Common myeloid progenitor, CD34-positive (primary cell): ENCODE data around the gene ZNF512.

ENCODE experiments used
- CTCF ChIA-PET: fragments of 350-600 bp; sonication (Branson Sonifier 250); formaldehyde crosslinking; loops from one replicate; lab custom pipeline; 2021; ENCODE audit warnings: antibody characterized with exemption; lab: Charles Lee
- POLR2A ChIA-PET: fragments of 350-600 bp; sonication (Branson Sonifier 250); formaldehyde crosslinking; loops from one replicate; lab custom pipeline; 2021; ENCODE audit warnings: antibody characterized with exemption; lab: Charles Lee
- DNase-seq, 3 donors: peaks; one replicate each; pipeline versions ENCODE4 v3.0.0 to v3.0.0-alpha.2; 2013
- H3K27ac ChIP-seq, 2 experiments: 1 replicate in 1 of 2; 2 replicates in 1 of 2; pipeline ENCODE4 v1.7.0; 2013; ENCODE audit warnings: inconsistent platforms in 2 of 2, low read length in 2 of 2, mild to moderate bottlenecking in 2 of 2, low read depth in 1 of 2, moderate library complexity in 1 of 2; ENCODE audit not compliant: severe bottlenecking in 2 of 2, insufficient read depth in 1 of 2, poor library complexity in 1 of 2
- H3K27me3 ChIP-seq, 5 experiments: replicated peaks in 2 of 5; 1 replicate in 3 of 5; 2 replicates in 2 of 5; pipeline versions ENCODE4 v1.6.1 to v1.7.0; 2013; ENCODE audit warnings: low read length in 4 of 5, mild to moderate bottlenecking in 2 of 5, moderate library complexity in 2 of 5, inconsistent platforms in 1 of 5; ENCODE audit not compliant: insufficient read depth in 5 of 5, control insufficient read depth in 4 of 5
- H3K36me3 ChIP-seq, 4 experiments: 1 replicate in 2 of 4; 2 replicates in 2 of 4; pipeline versions ENCODE4 v1.6.1 to v1.7.0; 2013; ENCODE audit warnings: low read length in 3 of 4, control low read depth in 1 of 4, mild to moderate bottlenecking in 1 of 4; ENCODE audit not compliant: control insufficient read depth in 4 of 4, insufficient read depth in 4 of 4
- H3K4me1 ChIP-seq, 4 experiments: 1 replicate in 3 of 4; 2 replicates in 1 of 4; pipeline versions ENCODE4 v1.6.1 to v1.7.1; 2013; ENCODE audit warnings: low read length in 3 of 4, mild to moderate bottlenecking in 3 of 4, control low read depth in 1 of 4, inconsistent platforms in 1 of 4, moderate library complexity in 1 of 4; ENCODE audit not compliant: control insufficient read depth in 4 of 4, insufficient read depth in 4 of 4; ENCODE audit errors: control extremely low read depth in 1 of 4
- H3K4me3 ChIP-seq, 7 experiments: 1 replicate in 4 of 7; 2 replicates in 3 of 7; pipeline versions ENCODE4 v1.5.1 to v1.7.0; 2013; ENCODE audit warnings: mild to moderate bottlenecking in 7 of 7, low read length in 6 of 7, moderate library complexity in 6 of 7, inconsistent platforms in 2 of 7, low read depth in 2 of 7, control low read depth in 1 of 7; ENCODE audit not compliant: insufficient read depth in 4 of 7, control insufficient read depth in 1 of 7; ENCODE audit errors: extremely low read depth in 1 of 7
- H3K9me3 ChIP-seq, 5 experiments: 1 replicate in 4 of 5; 2 replicates in 1 of 5; pipeline versions ENCODE4 v1.6.1 to v1.7.1; 2013; ENCODE audit warnings: low read length in 4 of 5, mild to moderate bottlenecking in 2 of 5, inconsistent platforms in 1 of 5, low read depth in 1 of 5, moderate library complexity in 1 of 5; ENCODE audit not compliant: control insufficient read depth in 4 of 5, insufficient read depth in 2 of 5; ENCODE audit errors: control extremely low read depth in 1 of 5
- WGBS: methylation state at CpG from one replicate; pipeline ENCODE4 v1.1.5; 2013; ENCODE audit not compliant: insufficient coverage; 5-methylcytosine and 5-hydroxymethylcytosine counted together

Gene ZNF512

DNA sequence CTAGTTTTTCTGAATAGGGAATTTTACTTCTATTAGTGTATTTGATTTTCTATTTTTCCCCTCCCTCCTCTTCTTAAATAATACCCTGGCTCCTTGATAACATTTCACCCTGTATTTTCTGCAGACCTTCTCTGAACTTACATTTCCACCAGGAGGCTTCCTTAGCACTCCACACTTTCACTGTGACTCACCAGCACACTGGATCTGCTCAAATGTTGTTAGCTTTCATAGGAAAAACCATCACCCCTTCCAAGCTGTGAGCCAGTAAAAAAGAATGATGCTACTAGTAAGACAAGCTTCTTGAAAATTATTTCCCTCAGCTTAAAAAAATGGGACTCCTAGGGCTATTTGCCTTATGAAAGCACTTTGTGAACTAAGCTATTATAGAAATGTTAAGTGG lies 64.4 kb downstream of the ZNF512 start:
- Histone ChIP-seq H3K4me1 (no peaks in the 10 kb centered on the region), H3K27me3 (no peaks in the 10 kb centered on the region), H3K27ac (no peak overlapping the region), H3K9me3 (no peaks in the 10 kb centered on the region), H3K4me3 (no peak overlapping the region), H3K36me3 (peaks cover 20 to 76% (median 41%) of the 10 kb centered on the region in 4 experiments)
- no peak for DNase-seq
- ChIA-PET POLR2A (no interaction called here), CTCF (interaction anchor here (0.7 to 1.8 kb wide), 5 partner anchors 16 to 58 kb away, joined by 3 to 6 read pairs (median 4); partner anchors contain the start of genes SLC4A1AP and SUPT7L)

DNA sequence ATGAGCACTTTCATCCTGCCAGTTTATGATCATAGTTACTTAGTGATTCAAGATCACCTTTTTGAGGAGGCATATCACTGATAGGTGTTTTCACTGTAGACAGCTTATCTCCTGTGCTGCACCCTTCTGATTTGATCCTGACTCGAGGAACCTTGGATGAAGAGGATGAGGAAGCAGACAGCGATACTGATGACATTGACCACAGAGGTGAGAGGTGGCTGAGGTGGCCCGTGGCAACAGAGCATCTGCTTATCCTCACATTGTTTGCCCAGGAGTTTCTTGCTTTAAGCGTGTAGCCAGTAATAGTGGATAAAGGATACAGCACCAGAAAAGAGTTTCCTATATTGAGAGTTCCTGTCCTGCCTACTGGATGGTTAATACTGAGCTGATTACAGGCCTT lies 64.9 kb downstream of the ZNF512 start:
- ChIA-PET CTCF (interaction anchor here (0.7 to 1.8 kb wide), 6 partner anchors 16 to 57 kb away, joined by 3 to 6 read pairs (median 4); partner anchors contain the start of genes SLC4A1AP and SUPT7L), POLR2A (no interaction called here)
- DNase-seq = no peak
- Histone ChIP-seq H3K9me3 (no peaks in the 10 kb centered on the region), H3K4me3 (no peak overlapping the region), H3K4me1 (no peaks in the 10 kb centered on the region), H3K27ac (no peak overlapping the region), H3K27me3 (no peaks in the 10 kb centered on the region), H3K36me3 (peaks cover 23 to 76% (median 40%) of the 10 kb centered on the region in 4 experiments)
- WGBS = 100% methylated on average over 3 of the region's 4 CpGs

DNA sequence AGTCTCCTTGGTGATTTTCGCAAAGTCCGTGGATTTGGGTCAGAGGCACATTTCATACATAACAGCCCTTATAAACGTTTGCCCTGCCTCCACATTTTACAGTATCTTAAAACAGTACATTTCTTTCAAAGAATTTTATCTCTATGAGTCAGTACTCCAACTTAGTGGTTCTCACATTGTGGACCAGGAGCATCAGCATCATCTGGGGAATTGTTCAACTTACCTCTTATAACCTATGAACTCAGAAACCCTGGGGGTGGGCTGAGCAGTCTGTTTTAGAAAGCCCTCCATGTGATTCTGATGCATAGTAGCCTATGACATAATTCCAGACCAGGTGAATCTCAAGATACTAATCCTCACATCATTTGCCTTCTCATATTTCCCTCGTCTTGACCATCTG lies 68.2 kb downstream of the ZNF512 start:
- WGBS = 95% methylated on average over 3 of the region's 4 CpGs
- Histone ChIP-seq H3K36me3 (peaks cover 40 to 91% (median 65%) of the 10 kb centered on the region in 4 experiments), H3K4me3 (no peak overlapping the region), H3K4me1 (no peaks in the 10 kb centered on the region), H3K9me3 (no peaks in the 10 kb centered on the region), H3K27me3 (no peaks in the 10 kb centered on the region), H3K27ac (no peak overlapping the region)
- CTCF ChIA-PET = interaction anchor here (1.5 kb wide), 1 partner anchor 33 kb away, joined by 3 read pairs; no protein-coding TSS in a partner anchor
- DNase-seq = no peak
- POLR2A ChIA-PET = no interaction called here

DNA sequence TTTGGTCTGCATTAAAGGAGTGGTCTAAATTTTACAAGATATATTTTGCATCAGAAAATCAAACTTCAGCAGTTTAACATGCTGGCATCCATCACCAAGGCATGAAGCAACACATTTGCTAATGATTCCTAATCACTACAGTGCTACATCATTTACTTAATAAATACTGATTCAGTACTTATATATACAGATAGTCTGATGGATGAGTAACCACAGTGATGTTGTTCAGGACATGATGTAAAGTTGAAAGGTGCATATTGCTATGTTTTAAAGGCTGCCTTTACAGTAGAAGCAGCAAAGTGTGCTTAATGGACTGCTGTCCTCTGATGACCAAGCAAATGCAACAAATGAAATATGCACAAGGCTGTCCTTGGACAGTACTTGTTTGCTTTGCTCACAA lies 69.5 kb downstream of the ZNF512 start:
- DNase-seq = no peak
- H3K9me3 ChIP-seq = no peaks in the 10 kb centered on the region
- ChIA-PET POLR2A (no interaction called here), CTCF (no interaction called here)
- H3K27ac ChIP-seq = no peak overlapping the region
- no peak overlapping the region for H3K4me3 ChIP-seq
- H3K27me3 ChIP-seq = no peaks in the 10 kb centered on the region
- peaks cover 37 to 95% (median 68%) of the 10 kb centered on the region in 4 experiments for H3K36me3 ChIP-seq
- no peaks in the 10 kb centered on the region for H3K4me1 ChIP-seq

DNA sequence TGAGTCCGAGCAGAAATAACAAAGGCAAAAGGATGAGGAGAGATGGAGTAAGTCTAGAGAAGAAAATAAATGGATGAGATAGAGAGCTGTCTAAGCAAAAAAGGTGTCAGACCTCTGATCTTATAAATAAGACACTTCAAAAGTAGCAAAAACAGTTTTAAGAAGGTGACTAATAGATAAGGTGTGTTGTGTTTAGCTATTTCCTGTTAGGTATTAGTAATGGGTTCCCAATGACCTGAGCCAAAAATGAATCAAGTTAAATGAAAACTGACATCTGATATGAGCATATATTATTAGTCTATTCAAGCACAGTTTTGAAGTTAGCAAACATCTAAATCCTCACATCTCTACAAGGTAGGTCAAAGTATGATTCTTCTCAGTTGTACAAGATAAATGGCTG lies 69.9 kb downstream of the ZNF512 start:
- H3K27me3 ChIP-seq = no peaks in the 10 kb centered on the region
- no peaks in the 10 kb centered on the region for H3K9me3 ChIP-seq
- H3K4me1 ChIP-seq = no peaks in the 10 kb centered on the region
- H3K36me3 ChIP-seq = peaks cover 36 to 95% (median 69%) of the 10 kb centered on the region in 4 experiments
- DNase-seq = no peak
- CTCF ChIA-PET = no interaction called here
- no peak overlapping the region for H3K4me3 ChIP-seq
- WGBS = 100% methylated on average over 1 of the region's 1 CpG
- H3K27ac ChIP-seq = no peak overlapping the region
- POLR2A ChIA-PET = no interaction called here

DNA sequence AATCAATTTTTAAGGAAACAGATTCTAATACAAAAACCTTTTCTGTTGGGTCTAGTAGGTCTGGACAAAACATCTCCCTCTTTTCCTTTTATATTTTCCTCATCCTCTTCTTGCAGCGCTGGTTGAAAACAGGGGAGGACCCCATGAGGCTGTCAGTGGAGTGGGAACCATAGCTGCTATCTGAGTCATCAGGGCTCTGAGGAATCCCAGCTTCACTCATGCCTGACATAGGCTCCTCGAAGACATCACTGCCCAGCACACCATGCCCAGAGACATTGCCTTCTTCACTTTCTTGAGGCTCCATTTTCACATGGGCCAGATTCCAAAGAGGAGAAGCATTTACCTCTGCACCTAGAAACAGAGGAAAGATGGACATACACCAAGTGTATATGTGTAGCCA lies 70.6 kb downstream of the ZNF512 start:
- Histone ChIP-seq H3K27me3 (no peaks in the 10 kb centered on the region), H3K36me3 (peaks cover 34 to 89% (median 66%) of the 10 kb centered on the region in 4 experiments), H3K27ac (no peak overlapping the region), H3K4me1 (no peaks in the 10 kb centered on the region), H3K9me3 (no peaks in the 10 kb centered on the region), H3K4me3 (no peak overlapping the region)
- WGBS = 100% methylated on average over 2 of the region's 2 CpGs
- CTCF ChIA-PET = no interaction called here
- POLR2A ChIA-PET = interaction anchor here (0.7 kb wide), 1 partner anchor 387 kb away, joined by 3 read pairs; no protein-coding TSS in a partner anchor
- DNase-seq = no peak

DNA sequence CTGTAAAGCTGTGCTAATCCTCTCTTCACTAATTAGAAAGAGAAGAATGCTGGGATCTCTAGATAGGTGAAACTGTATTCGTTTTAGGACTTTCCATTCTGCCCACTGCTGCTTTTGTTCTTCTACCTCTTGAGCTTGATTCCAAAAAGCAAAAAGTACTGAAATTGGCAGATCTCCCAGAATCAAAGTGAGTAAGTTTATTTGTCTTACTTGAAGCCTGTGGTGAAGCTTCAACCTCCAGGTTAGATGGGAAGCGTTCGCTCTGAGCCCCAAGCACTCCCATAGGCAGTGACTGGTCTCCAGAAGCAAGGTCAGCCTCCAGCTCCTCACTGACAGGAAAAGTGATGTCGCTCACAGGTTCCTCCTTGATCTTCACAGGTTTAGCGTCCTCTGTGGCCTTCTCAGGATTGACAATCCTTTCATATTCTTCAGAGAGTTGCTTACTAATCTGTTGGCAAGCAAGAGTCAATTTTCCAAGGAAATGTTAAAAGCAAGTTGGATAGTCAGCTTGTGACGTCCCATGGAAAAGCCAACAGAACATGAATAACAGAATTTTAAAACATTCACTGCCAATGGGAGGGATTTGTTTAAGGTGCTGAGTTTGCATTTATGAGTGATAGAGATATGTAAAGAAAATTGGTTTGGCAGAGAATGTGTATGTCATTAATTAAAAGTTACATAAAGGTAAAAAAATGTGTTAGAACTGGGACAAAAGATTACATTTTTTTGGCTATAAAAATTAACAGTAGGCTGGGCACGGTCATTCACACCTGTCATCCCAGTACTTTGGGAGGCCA lies 72.5 kb downstream of the ZNF512 start:
- H3K9me3 ChIP-seq = no peaks in the 10 kb centered on the region
- 94% methylated on average over 3 of the region's 7 CpGs for WGBS
- H3K4me1 ChIP-seq = no peaks in the 10 kb centered on the region
- H3K4me3 ChIP-seq = no peak overlapping the region
- no peak for DNase-seq
- POLR2A ChIA-PET = no interaction called here
- H3K27ac ChIP-seq = no peak overlapping the region
- no peaks in the 10 kb centered on the region for H3K27me3 ChIP-seq
- CTCF ChIA-PET = interaction anchor here (1.2 to 2.2 kb wide), 2 partner anchors 9 to 12 kb away, joined by 3 to 5 read pairs; partner anchors contain the start of genes SLC4A1AP and SUPT7L
- H3K36me3 ChIP-seq = peaks cover 41 to 89% (median 65%) of the 10 kb centered on the region in 4 experiments
